Astrocyte (in vitro differentiated cells and primary cell): Measurements from ENCODE around the gene UGT1A6.

Experiments used
- CTCF ChIP-seq: IDR thresholded peaks from 2 replicates; pipeline ENCODE4 v1.5.1; 2011; ENCODE audit warnings: low read depth, mild to moderate bottlenecking, inconsistent platforms, low read length, moderate library complexity; ENCODE audit not compliant: insufficient read depth
- EZH2 ChIP-seq: IDR thresholded peaks from 2 replicates; pipeline ENCODE4 v1.6.1; 2012; ENCODE audit warnings: mild to moderate bottlenecking, low read length, inconsistent platforms; ENCODE audit not compliant: insufficient read depth

- TF ChIP-seq CTCF (no peak), EZH2 (no peak)
Measured at GRCh38 chr2:233689501-233689900, 3.2 kb upstream of the UGT1A6 start.
